Panc1 (cell line): ENCODE data around the gene PIK3R6.

Experiments used
- POLR2AphosphoS5 ChIP-seq: IDR thresholded peaks from 2 replicates; pipeline ENCODE4 v1.6.1; 2012; ENCODE audit warnings: mild to moderate bottlenecking, low read depth, low read length, moderate library complexity
- REST ChIP-seq, 2 experiments: IDR thresholded peaks; 2 replicates each; pipeline ENCODE4 v1.6.1; 2011 to 2012; ENCODE audit warnings: low read depth in 2 of 2, control low read depth in 1 of 2, low read length in 1 of 2, mild to moderate bottlenecking in 1 of 2, moderate library complexity in 1 of 2; ENCODE audit not compliant: insufficient read depth in 1 of 2
- SIN3A ChIP-seq: IDR thresholded peaks from 2 replicates; pipeline ENCODE4 v1.6.1; 2012; ENCODE audit warnings: low read depth, mild to moderate bottlenecking, low read length, moderate library complexity, borderline replicate concordance; ENCODE audit not compliant: insufficient read depth
- TCF7L2 ChIP-seq: IDR thresholded peaks from 2 replicates; pipeline ENCODE4 v1.6.1; 2011; ENCODE audit warnings: mild to moderate bottlenecking, low read depth, low read length, inconsistent platforms
- TF ChIP-seq, protein P1 (sequence below): fragments of 450-650 bp; IDR thresholded peaks from 2 replicates; pipeline ENCODE4 v1.5.1; 2017; ENCODE audit warnings: mild to moderate bottlenecking

GRCh38 chr17:8806253-8806925, 61.1 kb downstream of the PIK3R6 start:
- TF ChIP-seq, protein P1, sequence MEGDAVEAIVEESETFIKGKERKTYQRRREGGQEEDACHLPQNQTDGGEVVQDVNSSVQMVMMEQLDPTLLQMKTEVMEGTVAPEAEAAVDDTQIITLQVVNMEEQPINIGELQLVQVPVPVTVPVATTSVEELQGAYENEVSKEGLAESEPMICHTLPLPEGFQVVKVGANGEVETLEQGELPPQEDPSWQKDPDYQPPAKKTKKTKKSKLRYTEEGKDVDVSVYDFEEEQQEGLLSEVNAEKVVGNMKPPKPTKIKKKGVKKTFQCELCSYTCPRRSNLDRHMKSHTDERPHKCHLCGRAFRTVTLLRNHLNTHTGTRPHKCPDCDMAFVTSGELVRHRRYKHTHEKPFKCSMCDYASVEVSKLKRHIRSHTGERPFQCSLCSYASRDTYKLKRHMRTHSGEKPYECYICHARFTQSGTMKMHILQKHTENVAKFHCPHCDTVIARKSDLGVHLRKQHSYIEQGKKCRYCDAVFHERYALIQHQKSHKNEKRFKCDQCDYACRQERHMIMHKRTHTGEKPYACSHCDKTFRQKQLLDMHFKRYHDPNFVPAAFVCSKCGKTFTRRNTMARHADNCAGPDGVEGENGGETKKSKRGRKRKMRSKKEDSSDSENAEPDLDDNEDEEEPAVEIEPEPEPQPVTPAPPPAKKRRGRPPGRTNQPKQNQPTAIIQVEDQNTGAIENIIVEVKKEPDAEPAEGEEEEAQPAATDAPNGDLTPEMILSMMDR = no peak
- TF ChIP-seq REST (IDR thresholded peaks at IDR 0.05; ENCODE audit: insufficient read depth in 1 of 2, low read depth in 2 of 2, low read length in 1 of 2) (no peak), POLR2AphosphoS5 (no peak), TCF7L2 (no peak), SIN3A (no peak)
